Dermis microvascular lymphatic vessel endothelial cell (primary cell): Measurements from ENCODE around the gene TMEM181. TPM values are rescaled to one million over a fixed set of nuclear protein-coding genes. Genes with fewer than 3 reads are reported as not detected.
"Not testable (repeated sequence)": the region's sequence is repeated elsewhere in the genome, so short reads cannot be mapped to it uniquely, and the experiment has no call there.

Experiments used
- DNase-seq, 2 donors: peaks; one replicate each; pipeline versions ENCODE4 v3.0.0 to v3.0.0-alpha.2; 2010; ENCODE audit warnings: low read depth in 2 of 2
- total RNA-seq: library from RNA; depleted of rRNA; stranded (reverse); fragments of >200 nt; gene quantifications from 2 replicates; pipeline ENCODE4 v1.2.1, GENCODE V29; 2014

The TMEM181 gene
- total RNA-seq, 1 donor from 2014 or later = 32.2 TPM

DNA sequence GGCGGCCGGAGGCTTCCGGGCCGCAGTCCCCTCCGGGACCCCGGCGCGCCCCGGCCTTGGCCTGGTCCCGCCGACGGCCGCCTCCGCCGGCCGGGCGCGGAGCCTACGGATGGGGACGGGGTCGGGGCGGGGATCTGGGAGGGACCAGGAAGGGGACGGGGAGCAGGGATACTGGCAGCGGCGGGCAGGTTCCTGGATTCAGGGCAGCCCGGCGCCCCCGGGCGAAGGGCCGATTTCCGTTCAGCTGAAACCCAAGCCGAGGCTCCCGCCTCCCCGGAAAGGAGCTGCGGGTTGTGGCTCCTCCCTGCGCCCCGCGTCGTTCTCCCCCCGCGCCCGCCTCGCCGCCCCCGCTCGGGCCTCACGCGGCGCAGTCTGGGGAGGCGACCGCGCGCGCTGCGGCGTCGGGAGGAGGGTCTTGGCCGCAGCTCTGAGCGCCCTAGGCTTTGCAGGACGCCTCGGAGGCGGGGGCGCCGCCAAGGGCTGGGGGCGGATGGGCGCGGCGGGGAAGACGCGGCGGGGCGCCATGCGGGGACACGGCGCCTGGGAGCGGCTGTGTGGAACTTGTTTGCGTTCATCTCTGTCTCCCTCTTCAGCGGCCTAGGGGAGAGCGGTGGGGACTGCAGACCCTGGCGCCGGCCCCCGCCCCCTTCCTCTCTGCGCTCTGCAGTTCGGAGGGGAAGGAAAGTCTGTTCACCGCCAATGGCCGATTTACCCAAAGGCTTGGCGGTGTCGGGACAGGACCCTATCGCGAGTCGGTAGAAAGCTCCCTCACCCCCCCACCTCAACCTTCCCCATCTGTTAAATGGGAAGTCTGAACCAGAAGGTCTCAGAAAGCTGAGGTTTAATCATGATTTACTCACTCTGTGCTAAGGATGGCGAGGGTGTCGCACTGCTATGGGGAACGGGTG lies 22.7 kb upstream of the TMEM181 start:
- no peak for DNase-seq

DNA sequence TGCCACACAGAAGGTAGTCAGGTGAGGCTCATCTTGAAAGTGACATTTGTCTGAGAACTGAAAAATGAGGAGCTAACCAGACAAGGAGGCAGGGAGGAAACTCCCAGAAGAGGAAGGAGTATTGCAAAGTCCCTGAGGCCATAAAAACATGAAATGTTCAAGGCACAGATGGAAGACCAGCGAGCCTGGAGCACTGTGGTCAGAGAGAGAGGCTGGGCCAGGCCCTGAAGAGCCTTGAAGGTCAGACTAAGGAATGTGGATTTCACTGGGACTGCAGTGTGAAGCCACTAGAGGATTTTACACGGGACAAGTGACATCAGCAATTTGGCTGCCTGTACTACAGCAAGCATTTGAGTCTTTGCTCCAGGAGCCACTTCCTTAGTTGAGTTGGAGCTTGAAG lies 21.1 kb upstream of the TMEM181 start:
- DNase-seq = no peak

GRCh38 chr6:158539413-158539812 lies 20.5 kb upstream of the TMEM181 start:
- DNase-seq = no peak

DNA sequence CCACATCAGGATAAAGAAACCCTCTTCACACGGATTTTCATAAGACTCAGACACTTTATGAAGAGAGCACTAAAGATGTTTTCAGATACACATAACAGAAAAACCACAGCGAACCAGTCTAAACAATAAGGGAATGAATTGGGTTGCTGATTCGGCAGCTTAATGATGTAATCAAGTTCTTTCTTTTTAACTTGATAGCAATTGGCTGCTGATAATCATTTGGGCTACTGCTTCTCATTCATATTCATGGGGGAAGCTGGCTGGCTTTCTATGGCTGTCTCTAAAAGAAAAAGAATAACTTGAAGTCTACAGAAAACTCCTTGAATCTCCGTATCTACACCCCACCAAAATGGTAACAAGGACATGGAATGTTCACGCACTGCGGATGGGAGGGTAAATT lies 20.0 kb upstream of the TMEM181 start:
- DNase-seq = no peak

DNA sequence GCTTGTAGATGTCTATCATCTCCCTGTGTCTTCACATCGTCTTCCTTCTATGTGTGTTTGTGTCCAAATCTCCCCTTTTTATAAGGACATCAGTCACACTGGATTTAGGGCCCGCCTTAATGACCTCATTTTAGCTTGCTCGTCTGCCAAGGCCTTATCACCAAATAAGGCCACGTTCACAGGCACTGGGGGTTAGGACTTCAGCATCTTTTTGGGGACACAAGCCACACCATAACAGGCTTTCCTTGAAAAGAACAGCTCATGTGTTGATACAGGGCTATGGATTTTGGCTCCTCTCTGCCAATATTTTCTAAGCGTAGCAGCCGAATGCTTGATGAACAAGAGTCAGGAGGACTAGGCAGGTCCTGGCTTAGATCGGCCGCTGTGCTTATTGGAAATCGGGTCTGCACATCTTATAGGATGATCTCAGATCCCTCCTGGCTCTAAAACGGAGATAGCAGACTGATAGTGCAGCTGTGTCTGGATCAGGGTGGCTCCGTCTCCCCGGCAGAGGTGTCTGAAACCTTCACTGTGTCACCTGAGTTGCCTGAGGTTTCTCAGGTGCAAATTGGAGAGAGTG lies 16.2 kb upstream of the TMEM181 start:
- no peak for DNase-seq

GRCh38 chr6:158544428-158544827 lies 15.5 kb upstream of the TMEM181 start:
- DNase-seq = no peak

DNA sequence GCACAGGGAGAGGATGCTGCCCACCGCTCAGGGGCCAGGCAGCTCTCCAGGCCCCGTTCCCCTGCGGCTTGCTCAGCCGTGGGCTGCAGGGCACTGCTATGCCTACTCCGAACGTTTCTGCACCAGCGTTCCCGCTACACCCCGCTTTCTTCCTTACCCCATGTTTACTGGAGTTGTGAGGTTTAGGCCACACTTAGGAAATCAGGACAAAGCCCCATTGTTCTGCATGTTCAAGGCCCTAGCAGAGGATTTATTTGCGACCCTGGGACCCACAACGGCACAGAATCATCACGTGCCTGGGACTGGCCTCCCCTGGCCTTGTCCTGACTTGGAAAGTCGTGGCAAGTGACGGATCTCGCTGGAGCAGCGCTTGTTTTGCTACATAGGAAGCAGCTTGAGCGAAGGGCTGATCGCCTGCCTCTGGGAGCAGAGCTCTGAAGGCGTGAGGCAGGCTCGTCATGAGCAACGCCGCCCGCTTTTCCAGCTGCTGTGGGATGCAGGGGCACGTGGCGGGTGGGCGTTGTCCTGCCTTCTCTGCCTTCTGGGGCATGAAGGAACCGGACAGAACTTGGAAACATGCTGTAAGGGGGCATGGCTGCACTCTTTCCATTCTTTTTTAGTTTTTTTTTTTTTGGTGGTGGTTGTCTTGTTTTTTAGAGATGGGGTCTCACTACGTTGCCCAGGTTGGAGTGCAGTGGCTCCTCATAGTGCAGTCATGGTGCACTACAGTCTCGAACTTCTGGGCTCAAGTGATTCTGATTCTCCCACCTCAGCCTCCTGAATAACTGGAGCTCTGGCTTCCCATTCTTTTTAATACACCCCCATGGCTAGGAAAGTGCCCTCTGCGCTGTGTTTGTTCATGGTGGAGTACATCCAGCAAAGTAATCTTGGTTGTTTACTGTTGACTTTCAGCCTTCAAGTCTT lies 14.6 kb upstream of the TMEM181 start:
- no peak for DNase-seq

- DNase-seq = no peak
Measured at GRCh38 chr6:158548418-158549161, 11.3 kb upstream of the TMEM181 start.

DNA sequence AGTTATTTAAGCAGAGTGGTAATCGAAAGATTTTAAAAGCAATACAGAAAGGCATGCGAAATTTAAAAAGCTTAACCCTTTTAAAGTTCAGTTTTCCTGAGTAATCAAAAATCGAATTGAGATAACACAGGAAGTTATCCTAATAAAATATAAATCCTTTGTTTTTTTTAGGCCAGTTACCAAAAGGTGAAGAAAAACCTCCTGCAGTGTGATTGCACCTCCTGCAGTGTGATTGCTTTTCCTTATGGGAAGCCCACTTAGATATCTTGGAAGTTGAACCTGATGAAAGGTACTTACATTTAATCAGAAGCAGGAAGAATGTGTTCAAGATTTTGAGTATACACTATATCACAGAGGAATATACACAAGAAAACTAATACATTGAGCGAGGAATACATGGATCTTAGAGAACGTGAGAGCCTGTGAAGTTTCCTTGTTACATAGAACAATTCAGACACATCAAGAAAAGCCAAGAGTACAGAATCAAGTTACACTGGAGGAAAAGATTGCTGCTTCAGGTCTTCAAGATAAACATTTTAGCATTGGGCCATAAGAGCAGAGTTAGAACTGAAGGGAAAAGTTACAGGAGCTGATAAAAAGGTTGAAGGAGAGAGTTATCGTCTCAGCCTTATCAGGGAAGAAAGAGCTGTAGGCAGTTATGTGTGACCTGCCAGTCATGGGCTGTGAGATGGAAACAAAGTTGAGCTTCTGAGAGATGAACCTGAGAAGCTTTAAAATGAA lies 7.7 kb upstream of the TMEM181 start:
- DNase-seq = no peak

- DNase-seq = no peak
Measured at GRCh38 chr6:158552796-158553138, 7.1 kb upstream of the TMEM181 start.

GRCh38 chr6:158554611-158555361 lies 5.1 kb upstream of the TMEM181 start:
- peak; percentile 20 to 78 for DNase-seq

- peak in 1 of 2 donors; percentile 72 for DNase-seq
Measured at GRCh38 chr6:158556113-158556512, 3.8 kb upstream of the TMEM181 start.

DNA sequence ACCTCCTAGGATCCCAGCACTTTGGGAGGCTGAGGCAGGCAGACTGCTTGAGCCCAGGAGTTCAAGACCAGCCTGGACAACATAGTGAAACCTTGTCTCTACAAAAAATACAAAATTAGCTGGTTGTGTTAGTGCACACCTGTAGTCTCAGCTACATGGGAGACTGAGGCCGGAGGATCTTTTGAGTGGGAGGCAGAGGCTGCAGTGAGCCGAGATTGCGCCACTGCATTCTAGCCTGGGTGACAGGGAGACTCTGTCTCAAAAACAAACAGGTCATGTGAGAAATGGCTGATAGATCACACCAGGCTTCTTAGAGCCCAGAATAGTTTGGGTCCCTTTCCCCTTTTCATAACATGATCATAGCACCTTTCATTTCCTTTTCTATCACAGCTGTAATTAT lies 2.8 kb upstream of the TMEM181 start:
- not testable (repeated sequence) for DNase-seq

DNA sequence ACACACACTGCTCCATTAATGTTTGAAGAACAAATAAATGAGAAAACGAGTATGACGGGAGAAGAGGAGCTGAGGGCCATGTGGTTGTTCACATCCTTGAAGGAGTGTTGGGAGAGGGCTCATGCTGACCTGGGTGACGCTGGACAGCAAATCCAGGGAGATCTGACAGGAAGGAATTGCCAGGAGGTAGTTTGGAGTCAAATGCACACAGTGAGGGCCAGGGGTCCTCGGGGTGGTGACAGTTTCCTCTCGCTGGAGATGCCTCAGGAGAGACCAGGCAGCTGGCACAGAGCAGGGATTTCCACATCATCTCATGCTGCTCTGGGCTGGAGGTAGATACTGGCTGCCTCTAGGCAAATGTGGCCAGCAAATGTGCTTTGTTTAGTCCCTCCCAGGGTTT lies 2.0 kb upstream of the TMEM181 start:
- DNase-seq = no peak

- no peak for DNase-seq
Measured at GRCh38 chr6:158558415-158559306, 1.2 kb upstream of the TMEM181 start.

GRCh38 chr6:158559338-158559894 lies 475 bp upstream of the TMEM181 start:
- no peak for DNase-seq

DNA sequence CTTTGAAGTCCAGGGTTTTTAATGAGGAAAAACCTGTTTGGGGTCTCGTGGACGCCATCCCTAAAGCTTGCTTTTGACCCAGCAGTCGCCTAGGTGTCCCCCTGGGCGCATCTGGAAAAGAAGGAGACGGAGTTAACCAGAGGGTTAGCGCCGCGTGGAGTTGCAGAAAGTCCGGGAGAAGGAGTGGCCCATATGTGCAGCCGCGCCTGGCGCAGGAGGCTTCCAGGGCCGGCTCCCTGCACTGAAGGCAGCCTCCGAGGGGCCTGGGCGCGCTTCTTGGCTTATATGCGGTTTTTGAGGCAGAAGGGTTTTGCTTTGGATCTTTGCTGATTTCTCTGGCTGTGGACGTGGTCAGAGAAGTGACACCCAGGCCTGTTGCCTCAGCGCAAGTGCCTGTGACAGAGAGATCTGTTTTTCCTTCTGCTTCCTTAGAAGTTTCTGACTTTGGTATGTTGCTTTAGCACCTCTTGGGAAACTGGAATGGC lies 987 bp downstream of the TMEM181 start:
- DNase-seq = peak in 1 of 2 donors; percentile 21

- no peak for DNase-seq
Measured at GRCh38 chr6:158561321-158561884, 1.5 kb downstream of the TMEM181 start.
